HepG2 (cell line): ENCODE measurements around the gene NPTXR. TPM values are rescaled to one million over a fixed set of nuclear protein-coding genes. Genes with fewer than 3 reads are reported as not detected.
A peak's percentile ranks its signal among the peaks of the same experiment; 100 is the strongest.

Source experiments
- BHLHE40 ChIP-seq: IDR thresholded peaks from 2 replicates; pipeline ENCODE4 v1.6.1; 2011; ENCODE audit warnings: low read length, improper control_type of control experiment
- CREM ChIP-seq, 2 experiments: sonication (generic) in 1 of 2; formaldehyde crosslinking in 1 of 2; IDR thresholded peaks; 2 replicates each; pipeline versions ENCODE4 v1.4.0 to v1.6.1; 2016 to 2020; ENCODE audit warnings: antibody characterized with exemption in 1 of 2, mild to moderate bottlenecking in 1 of 2, missing genetic modification reagents in 1 of 2
- KDM5B ChIP-seq: sonication (generic); formaldehyde crosslinking; IDR thresholded peaks from 2 replicates; pipeline ENCODE4 v1.4.0; 2020; ENCODE audit warnings: missing genetic modification reagents, mild to moderate bottlenecking, borderline replicate concordance
- MLXIP ChIP-seq: sonication (generic); formaldehyde crosslinking; IDR thresholded peaks from 2 replicates; pipeline ENCODE4 v1.9.0; 2021; ENCODE audit warnings: missing genetic modification reagents, borderline replicate concordance
- NFKBIZ ChIP-seq: IDR thresholded peaks from 2 replicates; pipeline ENCODE4 v1.6.1; 2018; ENCODE audit warnings: missing genetic modification reagents, missing compliant biosample characterization
- PHF5A ChIP-seq: IDR thresholded peaks from one replicate; pipeline ENCODE4 v1.6.1; 2018; ENCODE audit warnings: low read depth, missing genetic modification reagents; ENCODE audit not compliant: unreplicated experiment
- SMARCC2 ChIP-seq: fragments of 450-650 bp; IDR thresholded peaks from 2 replicates; pipeline ENCODE4 v1.6.1; 2017; ENCODE audit warnings: antibody characterized with exemption, mild to moderate bottlenecking
- SP2 ChIP-seq: sonication (generic); formaldehyde crosslinking; IDR thresholded peaks from 2 replicates; pipeline ENCODE4 v1.5.1; 2020; ENCODE audit warnings: mild to moderate bottlenecking, missing genetic modification reagents
- ZBTB21 ChIP-seq: sonication (generic); formaldehyde crosslinking; IDR thresholded peaks from 2 replicates; pipeline ENCODE4 v1.4.0; 2020; ENCODE audit warnings: missing genetic modification reagents
- ZFYVE20 ChIP-seq: sonication (generic); formaldehyde crosslinking; IDR thresholded peaks from 2 replicates; pipeline ENCODE4 v1.8.0; 2023; ENCODE audit warnings: low read depth, mild to moderate bottlenecking, moderate library complexity, missing genetic modification reagents, borderline replicate concordance
- ZHX1 ChIP-seq: sonication (generic); formaldehyde crosslinking; IDR thresholded peaks from 2 replicates; pipeline ENCODE4 v1.8.1; 2022; ENCODE audit warnings: low read depth, mild to moderate bottlenecking, missing genetic modification reagents
- ZNF17 ChIP-seq: sonication (generic); formaldehyde crosslinking; IDR thresholded peaks from 2 replicates; pipeline ENCODE4 v1.5.0; 2020; ENCODE audit warnings: mild to moderate bottlenecking, missing genetic modification reagents
- ZNF256 ChIP-seq: sonication (generic); formaldehyde crosslinking; conservative IDR thresholded peaks from 2 replicates; pipeline ENCODE4 v1.4.0; 2020; ENCODE audit warnings: missing genetic modification reagents
- ZNF264 ChIP-seq: sonication (generic); formaldehyde crosslinking; IDR thresholded peaks from 2 replicates; pipeline ENCODE4 v1.4.0; 2020; ENCODE audit warnings: missing genetic modification reagents
- ZNF33B ChIP-seq: sonication (generic); formaldehyde crosslinking; IDR thresholded peaks from 2 replicates; pipeline ENCODE4 v1.5.1; 2020; ENCODE audit warnings: mild to moderate bottlenecking, missing genetic modification reagents
- ZNF460 ChIP-seq: sonication (generic); formaldehyde crosslinking; IDR thresholded peaks from 2 replicates; pipeline ENCODE4 v1.5.1; 2020; ENCODE audit warnings: missing genetic modification reagents, mild to moderate bottlenecking, borderline replicate concordance
- ZNF530 ChIP-seq: sonication (generic); formaldehyde crosslinking; IDR thresholded peaks from 2 replicates; pipeline ENCODE4 v1.5.0; 2020; ENCODE audit warnings: low read depth, mild to moderate bottlenecking, missing genetic modification reagents
- ZNF761 ChIP-seq: sonication (generic); formaldehyde crosslinking; conservative IDR thresholded peaks from 2 replicates; pipeline ENCODE4 v1.4.0; 2020; ENCODE audit warnings: mild to moderate bottlenecking, missing genetic modification reagents
- ZNF841 ChIP-seq: sonication (generic); formaldehyde crosslinking; IDR thresholded peaks from 2 replicates; pipeline ENCODE4 v1.8.1; 2023; ENCODE audit warnings: missing genetic modification reagents, borderline replicate concordance
- polyA plus RNA-seq, 8 experiments: library from polyadenylated mRNA; depleted of rRNA in 3 of 8; stranded (reverse) in 7 of 8; unstranded in 1 of 8; fragments of >200 nt; fragmentation: Illumina TruSeq in 4 of 8; extraction: Trizol in 4 of 8; gene quantifications; 2 replicates each; pipeline versions ENCODE4 v1.2.1 to v1.2.3, GENCODE V29; 2011 to 2016; ENCODE audit warnings: low read depth in 4 of 8, missing spikeins in 1 of 8, mixed read lengths in 1 of 8; ENCODE audit not compliant: insufficient read depth in 1 of 8
- total RNA-seq, 5 experiments: library from RNA; depleted of rRNA; stranded (reverse); fragments of >200 nt; fragmentation: Illumina TruSeq; extraction: Trizol; gene quantifications; 2 replicates each; pipeline ENCODE4 v1.2.3, GENCODE V29; 2016; ENCODE audit warnings: low read depth in 1 of 5
- TF ChIP-seq, protein P1 (sequence below): IDR thresholded peaks from 2 replicates; pipeline ENCODE4 v1.6.1; 2016; ENCODE audit warnings: mild to moderate bottlenecking, missing biosample characterization, missing genetic modification reagents
- TF ChIP-seq, protein P2 (sequence below): sonication (generic); formaldehyde crosslinking; conservative IDR thresholded peaks from 2 replicates; pipeline ENCODE4 v1.4.0; 2020; ENCODE audit warnings: mild to moderate bottlenecking, missing genetic modification reagents, moderate library complexity

NPTXR gene
- total and polyA plus RNA-seq, 2 of the 13 experiments (the other 11 are each of a cell fraction or from before 2014, with no cell fraction given) = 2.6 to 4.8 TPM

DNA sequence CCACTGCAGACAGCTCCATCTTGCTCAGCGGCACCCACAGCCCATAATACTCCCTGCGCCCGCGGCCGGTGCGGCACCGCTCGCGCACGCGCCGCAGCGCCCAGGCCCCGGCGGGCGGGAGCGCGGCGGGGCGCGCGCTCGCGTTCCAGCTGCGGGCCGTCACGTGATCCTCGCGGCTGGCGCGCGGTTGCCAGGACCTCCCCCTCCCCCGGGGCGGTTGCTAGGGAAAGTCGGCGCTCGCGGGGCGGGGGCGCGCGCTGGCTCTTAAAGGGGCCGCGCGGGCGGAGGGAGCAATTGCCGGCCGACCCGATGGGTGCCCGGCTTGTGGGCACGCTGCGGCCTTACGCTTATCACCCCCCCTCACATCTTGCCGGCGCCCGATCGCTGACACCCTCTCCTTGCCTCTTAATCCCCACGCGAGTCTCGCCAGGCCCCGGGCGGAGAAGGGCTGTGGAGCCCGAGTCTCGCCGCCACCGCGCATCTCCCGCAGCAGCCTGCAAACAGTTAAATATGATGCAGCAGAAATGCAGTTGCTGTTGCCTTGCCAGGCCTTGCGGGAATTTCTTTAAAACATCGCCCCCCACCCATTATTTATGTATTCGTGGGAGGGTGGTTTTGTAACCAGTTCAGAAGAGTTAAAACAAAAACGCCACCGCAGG lies 28.5 kb upstream of the NPTXR start, which contains the start of gene CBX6 (continued):
- TF ChIP-seq ZHX1 (CRISPR knock-in tag) = no peak
- TF ChIP-seq, protein P1, sequence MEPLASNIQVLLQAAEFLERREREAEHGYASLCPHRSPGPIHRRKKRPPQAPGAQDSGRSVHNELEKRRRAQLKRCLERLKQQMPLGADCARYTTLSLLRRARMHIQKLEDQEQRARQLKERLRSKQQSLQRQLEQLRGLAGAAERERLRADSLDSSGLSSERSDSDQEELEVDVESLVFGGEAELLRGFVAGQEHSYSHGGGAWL = no peak
- TF ChIP-seq BHLHE40 = peak; percentile 89
- TF ChIP-seq ZNF256 (CRISPR knock-in tag) = no peak
- peak; percentile 53; the same call in 1 of the 2 replicates for TF ChIP-seq KDM5B (CRISPR knock-in tag)
- no peak for TF ChIP-seq ZNF761 (CRISPR knock-in tag)
- no peak for TF ChIP-seq ZBTB21
- TF ChIP-seq ZNF33B (CRISPR knock-in tag) = no peak
- no peak for TF ChIP-seq ZNF841 (CRISPR knock-in tag)
- TF ChIP-seq ZNF530 (CRISPR knock-in tag) = no peak
- no peak for TF ChIP-seq ZFYVE20 (CRISPR knock-in tag)
- no peak for TF ChIP-seq SMARCC2
- TF ChIP-seq NFKBIZ (CRISPR knock-in tag) = no peak
- no peak for TF ChIP-seq ZNF17
- TF ChIP-seq SP2 = no peak
- TF ChIP-seq ZNF460 (CRISPR knock-in tag) = no peak
- no peak for TF ChIP-seq CREM (IDR thresholded peaks at IDR 0.05)
- TF ChIP-seq CREM (CRISPR knock-in tag; IDR thresholded peaks at IDR 0.05) = no peak
- TF ChIP-seq PHF5A (CRISPR knock-in tag) = no peak
- TF ChIP-seq ZNF264 (CRISPR knock-in tag) = no peak
- no peak for TF ChIP-seq MLXIP (CRISPR knock-in tag)
- TF ChIP-seq, protein P2, sequence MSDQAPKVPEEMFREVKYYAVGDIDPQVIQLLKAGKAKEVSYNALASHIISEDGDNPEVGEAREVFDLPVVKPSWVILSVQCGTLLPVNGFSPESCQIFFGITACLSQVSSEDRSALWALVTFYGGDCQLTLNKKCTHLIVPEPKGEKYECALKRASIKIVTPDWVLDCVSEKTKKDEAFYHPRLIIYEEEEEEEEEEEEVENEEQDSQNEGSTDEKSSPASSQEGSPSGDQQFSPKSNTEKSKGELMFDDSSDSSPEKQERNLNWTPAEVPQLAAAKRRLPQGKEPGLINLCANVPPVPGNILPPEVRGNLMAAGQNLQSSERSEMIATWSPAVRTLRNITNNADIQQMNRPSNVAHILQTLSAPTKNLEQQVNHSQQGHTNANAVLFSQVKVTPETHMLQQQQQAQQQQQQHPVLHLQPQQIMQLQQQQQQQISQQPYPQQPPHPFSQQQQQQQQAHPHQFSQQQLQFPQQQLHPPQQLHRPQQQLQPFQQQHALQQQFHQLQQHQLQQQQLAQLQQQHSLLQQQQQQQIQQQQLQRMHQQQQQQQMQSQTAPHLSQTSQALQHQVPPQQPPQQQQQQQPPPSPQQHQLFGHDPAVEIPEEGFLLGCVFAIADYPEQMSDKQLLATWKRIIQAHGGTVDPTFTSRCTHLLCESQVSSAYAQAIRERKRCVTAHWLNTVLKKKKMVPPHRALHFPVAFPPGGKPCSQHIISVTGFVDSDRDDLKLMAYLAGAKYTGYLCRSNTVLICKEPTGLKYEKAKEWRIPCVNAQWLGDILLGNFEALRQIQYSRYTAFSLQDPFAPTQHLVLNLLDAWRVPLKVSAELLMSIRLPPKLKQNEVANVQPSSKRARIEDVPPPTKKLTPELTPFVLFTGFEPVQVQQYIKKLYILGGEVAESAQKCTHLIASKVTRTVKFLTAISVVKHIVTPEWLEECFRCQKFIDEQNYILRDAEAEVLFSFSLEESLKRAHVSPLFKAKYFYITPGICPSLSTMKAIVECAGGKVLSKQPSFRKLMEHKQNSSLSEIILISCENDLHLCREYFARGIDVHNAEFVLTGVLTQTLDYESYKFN (CRISPR knock-in tag) = 0 out of 2 replicates have a peak, but pooled peaks have one; percentile 23
